ENCODE data around the gene HBE1. TPM values are rescaled to one million over a fixed set of nuclear protein-coding genes. Genes with fewer than 3 reads are reported as not detected.

The HBE1 gene
- not detected in 2 replicates for total RNA-seq (2021)
- long read RNA-seq: 0 reads

GRCh38 chr11:5269715-5270147, at the start of gene HBE1:
HBE1 (minus strand) TSS chr11:5269945; CDS start chr11:5269890, 55 bp downstream.
- Histone ChIP-seq H3K14ac (ENCODE audit: insufficient read depth, low read length) (no peak within 1 kb of the TSS), H3K79me1 (ENCODE audit: insufficient read depth, low read depth, low read length, poor library complexity, severe bottlenecking) (no peaks in the 10 kb centered on the region), H3K27me3 (ENCODE audit: insufficient read depth, low read length) (no peaks in the 10 kb centered on the region), H3K56ac (ENCODE audit: insufficient read length, low read depth, low read length) (no peak within 1 kb of the TSS), H2BK15ac (ENCODE audit: low read depth, low read length) (no peak within 1 kb of the TSS), H4K5ac (ENCODE audit: insufficient read length, low read depth, low read length) (no peak within 1 kb of the TSS), H3K79me2 (ENCODE audit: insufficient read depth, low read length) (no peaks in the 10 kb centered on the region), H2BK120ac (ENCODE audit: low read depth, low read length, poor library complexity, severe bottlenecking) (no peak within 1 kb of the TSS), H3K27ac (ENCODE audit: insufficient read length, low read depth, low read length) (no peak within 1 kb of the TSS), H3K23ac (ENCODE audit: insufficient read length, low read depth, low read length) (no peak within 1 kb of the TSS), H4K20me1 (ENCODE audit: control insufficient read depth, insufficient read depth, insufficient read length) (no peaks in the 10 kb centered on the region), H2BK20ac (ENCODE audit: low read depth, low read length, poor library complexity, severe bottlenecking) (no peak within 1 kb of the TSS), H2AFZ (ENCODE audit: low read length) (no peak within 1 kb of the TSS), H3K23me2 (ENCODE audit: insufficient read length, low read depth, low read length, poor library complexity, severe bottlenecking) (no peaks in the 10 kb centered on the region), H3K4me2 (ENCODE audit: insufficient read depth, insufficient read length, low read length) (no peak within 1 kb of the TSS), H2BK5ac (ENCODE audit: insufficient read length, low read length) (no peak within 1 kb of the TSS), H3K4ac (ENCODE audit: low read depth, low read length) (no peak within 1 kb of the TSS), H3K9me3 (ENCODE audit: control insufficient read depth, low read depth, low read length) (no peaks in the 10 kb centered on the region), H3K18ac (ENCODE audit: insufficient read length, low read depth, low read length) (no peak within 1 kb of the TSS), H4K91ac (ENCODE audit: insufficient read length, low read depth, low read length) (no peak within 1 kb of the TSS), H4K8ac (replicated peaks; ENCODE audit: insufficient read length, low read depth, low read length) (no peak within 1 kb of the TSS), H2BK12ac (ENCODE audit: insufficient read length, low read depth, low read length) (no peak within 1 kb of the TSS), H3K4me1 (ENCODE audit: insufficient read depth, low read length) (no peaks in the 10 kb centered on the region), H3K9ac (ENCODE audit: extremely low read depth, insufficient read length, low read length) (no peak within 1 kb of the TSS), H3T11ph (ENCODE audit: low read length) (no peak within 1 kb of the TSS), H2AK5ac (ENCODE audit: insufficient read length, low read length) (no peak within 1 kb of the TSS)
- Mint-ChIP-seq H3K36me3 (ENCODE audit: insufficient read depth in 1 of 3, low read depth in 3 of 3) (no peaks in the 10 kb centered on the region), H3K4me3 (no peak within 1 kb of the TSS), H3K9me3 (no peaks in the 10 kb centered on the region; a peak in 1 of 5 replicates), H3K27ac (no peak within 1 kb of the TSS), H3K4me1 (peaks cover 5 to 10% of the 10 kb centered on the region in 2 experiments), H3K27me3 (ENCODE audit: low read depth) (no peaks in the 10 kb centered on the region)
- no peak for TF ChIP-seq CTCF (conservative IDR thresholded peaks at IDR 0.05)
- WGBS (ENCODE audit: extremely low coverage, insufficient read length, low lambda C conversion rate): no CpG with 5 or more reads among the region's 4 CpGs
- no peak for DNase-seq

All from H9 (cell line).